Karpas-422 (cell line): Measurements from ENCODE around the gene ACOD1. TPM values are rescaled to one million over a fixed set of nuclear protein-coding genes. Genes with fewer than 3 reads are reported as not detected.
"Not testable (repeated sequence)": the region's sequence is repeated elsewhere in the genome, so short reads cannot be mapped to it uniquely, and the experiment has no call there.

Source experiments
- DNase-seq: peaks from one replicate; pipeline ENCODE4 v3.0.0-alpha.2; 2015
- H2AFZ ChIP-seq: fragments of 200-600 bp; sonication (generic); 2 replicates; pipeline ENCODE4 v1.6.1; 2014; ENCODE audit warnings: antibody characterized with exemption, low read length, mixed read lengths
- H3K27ac ChIP-seq: fragments of 200-600 bp; sonication (generic); 2 replicates; pipeline ENCODE4 v1.5.1; 2014; ENCODE audit warnings: mild to moderate bottlenecking, low read length, moderate library complexity
- H3K27me3 ChIP-seq: fragments of 200-600 bp; sonication (generic); 2 replicates; pipeline ENCODE4 v1.6.1; 2014; ENCODE audit warnings: low read length, mixed read lengths
- H3K36me3 ChIP-seq: fragments of 200-600 bp; sonication (generic); 2 replicates; pipeline ENCODE4 v1.6.1; 2014; ENCODE audit warnings: low read length, mixed read lengths; ENCODE audit not compliant: insufficient read depth
- H3K4me1 ChIP-seq: fragments of 200-600 bp; sonication (generic); 2 replicates; pipeline ENCODE4 v1.6.1; 2014; ENCODE audit warnings: mild to moderate bottlenecking, low read length, mixed read lengths
- H3K4me2 ChIP-seq: fragments of 200-600 bp; sonication (generic); 2 replicates; pipeline ENCODE4 v1.6.1; 2014; ENCODE audit warnings: low read length, low read depth, mild to moderate bottlenecking; ENCODE audit not compliant: poor library complexity, severe bottlenecking
- H3K4me3 ChIP-seq: fragments of 200-600 bp; sonication (generic); 2 replicates; pipeline ENCODE4 v1.5.1; 2014; ENCODE audit warnings: mild to moderate bottlenecking, antibody characterized with exemption, low read length, mixed read lengths
- H3K79me2 ChIP-seq: fragments of 200-600 bp; sonication (generic); 2 replicates; pipeline ENCODE4 v1.6.1; 2014; ENCODE audit warnings: mild to moderate bottlenecking, low read length, mixed read lengths
- H3K9ac ChIP-seq: fragments of 200-600 bp; sonication (generic); 2 replicates; pipeline ENCODE4 v1.6.0; 2014; ENCODE audit warnings: low read length
- H3K9me2 ChIP-seq: fragments of 200-600 bp; sonication (generic), shearing (Covaris generic); replicated peaks from 2 replicates; pipeline ENCODE4 v1.6.0; 2014; ENCODE audit warnings: mild to moderate bottlenecking, low read length, moderate library complexity; ENCODE audit not compliant: insufficient read depth
- H3K9me3 ChIP-seq: fragments of 300-700, 200-600 bp; sonication (generic); 2 replicates; pipeline ENCODE4 v1.6.1; 2014; ENCODE audit warnings: low read length, mixed read lengths
- H4K20me1 ChIP-seq: fragments of 200-600 bp; sonication (generic); 2 replicates; pipeline ENCODE4 v1.6.1; 2014; ENCODE audit warnings: mild to moderate bottlenecking, antibody characterized with exemption, low read length, low read depth; ENCODE audit not compliant: insufficient read depth
- total RNA-seq: library from RNA; depleted of rRNA; stranded (reverse); fragments of >200 nt; shearing (Covaris generic); gene quantifications from 2 replicates; pipeline ENCODE4 v1.2.3, GENCODE V29; 2014; ENCODE audit warnings: low replicate concordance

Gene ACOD1
- total RNA-seq, 1 experiment from 2014 or later: not detected

DNA sequence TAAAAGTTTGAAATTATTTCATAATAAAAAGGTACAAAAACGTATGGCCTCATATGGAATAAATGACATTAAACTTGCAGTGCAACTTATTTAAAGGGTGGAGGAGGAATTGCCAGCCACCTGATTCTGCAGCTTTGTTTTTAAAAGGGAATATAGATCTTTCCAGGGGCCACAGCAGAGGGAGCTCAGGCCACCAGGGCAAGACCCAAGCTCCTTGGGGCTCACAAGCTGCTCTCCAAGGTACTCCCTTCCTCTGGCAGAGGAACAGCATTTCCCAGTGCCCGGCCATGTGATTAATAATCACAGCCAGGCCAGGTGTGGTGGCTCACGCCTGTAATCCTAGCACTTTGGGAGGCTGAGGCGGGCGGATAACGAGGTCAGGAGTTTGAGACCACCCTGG lies 6.2 kb downstream of the ACOD1 start:
- Histone ChIP-seq H3K27ac (no peak overlapping the region), H3K9me3 (peaks cover under 1% of the 10 kb centered on the region; the same call in 1 of the 2 replicates), H3K4me1 (0 out of 2 replicates have a peak, but pooled peaks cover 5% of the 10 kb centered on the region), H4K20me1 (no peaks in the 10 kb centered on the region), H3K9ac (no peak overlapping the region), H3K27me3 (no peaks in the 10 kb centered on the region), H3K4me2 (no peak overlapping the region), H3K36me3 (no peaks in the 10 kb centered on the region), H3K9me2 (no peaks in the 10 kb centered on the region), H3K4me3 (no peak overlapping the region), H3K79me2 (no peaks in the 10 kb centered on the region), H2AFZ (no peak overlapping the region)
- no peak for DNase-seq

GRCh38 chr13:76955193-76955592 lies 6.9 kb downstream of the ACOD1 start:
- Histone ChIP-seq H2AFZ (no peak overlapping the region), H3K4me3 (no peak overlapping the region), H3K9me3 (peaks cover 7% of the 10 kb centered on the region), H3K36me3 (no peaks in the 10 kb centered on the region; the same call in 1 of the 2 replicates), H3K4me1 (0 out of 2 replicates have a peak, but pooled peaks cover 5% of the 10 kb centered on the region), H3K79me2 (no peaks in the 10 kb centered on the region), H3K9ac (no peak overlapping the region), H3K9me2 (no peaks in the 10 kb centered on the region), H3K27me3 (no peaks in the 10 kb centered on the region), H4K20me1 (no peaks in the 10 kb centered on the region), H3K27ac (no peak overlapping the region), H3K4me2 (no peak overlapping the region)
- no peak for DNase-seq

- no peak for DNase-seq
- peaks cover 8% of the 10 kb centered on the region for H3K9me3 ChIP-seq
- H3K36me3 ChIP-seq: no peaks in the 10 kb centered on the region; the same call in 1 of the 2 replicates
- H3K4me3 ChIP-seq: no peak overlapping the region
- 0 out of 2 replicates have a peak, but pooled peaks cover 5% of the 10 kb centered on the region for H3K4me1 ChIP-seq
- H3K4me2 ChIP-seq: no peak overlapping the region
- no peak overlapping the region for H3K27ac ChIP-seq
- no peaks in the 10 kb centered on the region for H3K27me3 ChIP-seq
- H4K20me1 ChIP-seq: no peaks in the 10 kb centered on the region
- H2AFZ ChIP-seq: peak overlapping the region; percentile 20; the same call in 1 of the 2 replicates
- no peak overlapping the region for H3K9ac ChIP-seq
- no peaks in the 10 kb centered on the region for H3K9me2 ChIP-seq
- H3K79me2 ChIP-seq: no peaks in the 10 kb centered on the region
Measured at GRCh38 chr13:76955661-76956060, 7.3 kb downstream of the ACOD1 start.

- Histone ChIP-seq H3K4me1 (peaks cover 10% of the 10 kb centered on the region), H3K27me3 (no peaks in the 10 kb centered on the region), H3K79me2 (no peaks in the 10 kb centered on the region), H3K27ac (no peak overlapping the region), H3K36me3 (no peaks in the 10 kb centered on the region; the same call in 1 of the 2 replicates), H3K4me3 (no peak overlapping the region), H3K9ac (no peak overlapping the region), H3K9me2 (no peaks in the 10 kb centered on the region), H4K20me1 (no peaks in the 10 kb centered on the region), H3K4me2 (no peak overlapping the region), H2AFZ (no peak overlapping the region), H3K9me3 (peaks cover 8% of the 10 kb centered on the region)
- no peak for DNase-seq
Measured at GRCh38 chr13:76958841-76959432, 10.6 kb downstream of the ACOD1 start.

DNA sequence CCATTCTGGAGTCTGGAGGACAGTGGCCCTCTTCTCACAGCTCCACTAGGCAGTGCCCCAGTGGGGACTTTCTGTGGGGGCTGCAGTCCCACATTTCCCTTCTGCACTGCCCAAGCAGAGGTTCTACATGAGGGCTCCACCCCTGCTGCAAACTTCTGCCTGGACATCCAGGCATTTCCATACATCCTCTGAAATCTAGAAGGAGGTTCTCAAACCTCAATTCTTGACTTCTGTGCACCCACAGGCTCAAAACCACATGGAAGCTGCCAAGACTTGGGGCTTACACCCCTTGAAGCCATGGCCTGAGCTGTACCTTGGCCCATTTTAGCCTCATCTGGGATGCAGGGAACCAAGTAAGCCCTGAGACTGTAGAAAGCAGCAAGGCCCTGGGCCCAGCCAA lies 11.4 kb downstream of the ACOD1 start:
- not testable (repeated sequence) for H3K9me3 ChIP-seq, H4K20me1 ChIP-seq, H3K27me3 ChIP-seq, H3K79me2 ChIP-seq, H2AFZ ChIP-seq, H3K4me2 ChIP-seq, H3K36me3 ChIP-seq, H3K4me3 ChIP-seq, H3K9me2 ChIP-seq, H3K9ac ChIP-seq, DNase-seq, H3K27ac ChIP-seq
- H3K4me1 ChIP-seq: peaks cover 10% of the 10 kb centered on the region

DNA sequence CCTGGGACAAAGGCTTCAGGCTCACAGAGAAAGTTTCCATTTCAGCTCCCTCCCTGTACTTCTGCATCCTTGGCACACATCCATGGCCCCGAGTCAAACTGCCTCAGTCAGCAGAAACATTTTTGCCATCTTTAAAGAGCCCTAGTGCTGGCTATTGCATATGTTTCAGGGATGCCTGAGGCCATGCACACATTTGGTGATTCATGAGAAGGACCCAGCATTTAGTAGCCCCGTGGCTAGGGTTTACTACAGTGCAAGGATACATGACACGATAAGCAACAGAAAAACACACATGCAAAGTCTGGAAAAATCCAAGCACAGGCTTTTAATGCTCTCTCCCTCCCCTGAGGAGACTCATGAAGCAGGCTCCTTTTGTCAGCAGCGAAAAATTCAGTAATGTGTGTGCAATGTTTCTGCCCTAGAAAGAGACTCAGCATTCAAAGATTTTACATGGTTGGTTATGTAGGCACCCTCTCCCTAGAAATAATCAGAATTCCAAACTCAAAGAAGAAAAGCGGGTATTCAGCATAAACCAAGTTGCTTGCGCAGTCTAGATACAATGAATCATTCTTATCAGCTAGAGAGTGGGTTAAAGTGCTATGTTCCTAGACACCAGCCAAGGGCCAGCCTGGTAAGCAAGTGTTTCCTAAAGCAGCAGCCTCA lies 17.6 kb downstream of the ACOD1 start:
- DNase-seq: no peak
- H3K4me1 ChIP-seq: peaks cover 66% of the 10 kb centered on the region
- H3K9me2 ChIP-seq: no peaks in the 10 kb centered on the region
- no peaks in the 10 kb centered on the region for H3K9me3 ChIP-seq
- H3K4me3 ChIP-seq: no peak overlapping the region
- no peaks in the 10 kb centered on the region for H3K79me2 ChIP-seq
- H3K27ac ChIP-seq: no peak overlapping the region
- no peaks in the 10 kb centered on the region for H4K20me1 ChIP-seq
- H3K9ac ChIP-seq: no peak overlapping the region
- no peaks in the 10 kb centered on the region for H3K36me3 ChIP-seq
- no peaks in the 10 kb centered on the region for H3K27me3 ChIP-seq
- H3K4me2 ChIP-seq: no peak overlapping the region
- no peak overlapping the region for H2AFZ ChIP-seq

- DNase-seq: no peak
- no peaks in the 10 kb centered on the region for H3K36me3 ChIP-seq
- no peak overlapping the region for H3K4me2 ChIP-seq
- H3K9me2 ChIP-seq: no peaks in the 10 kb centered on the region
- no peak overlapping the region for H3K27ac ChIP-seq
- H4K20me1 ChIP-seq: no peaks in the 10 kb centered on the region
- H3K79me2 ChIP-seq: no peaks in the 10 kb centered on the region
- no peak overlapping the region for H3K4me3 ChIP-seq
- peaks cover 77% of the 10 kb centered on the region for H3K4me1 ChIP-seq
- H3K9me3 ChIP-seq: no peaks in the 10 kb centered on the region
- H3K27me3 ChIP-seq: no peaks in the 10 kb centered on the region
- H2AFZ ChIP-seq: no peak overlapping the region
- H3K9ac ChIP-seq: no peak overlapping the region
Measured at GRCh38 chr13:76967031-76967430, 18.7 kb downstream of the ACOD1 start.

- no peak for DNase-seq
- Histone ChIP-seq H3K79me2 (no peaks in the 10 kb centered on the region), H3K9me2 (no peaks in the 10 kb centered on the region)
Measured at GRCh38 chr13:76968041-76968440, 19.7 kb downstream of the ACOD1 start.

More at GRCh38 chr13:76968041-76968440, 19.7 kb downstream of the ACOD1 start:
- Histone ChIP-seq H3K27ac (no peak overlapping the region), H3K4me3 (no peak overlapping the region), H4K20me1 (no peaks in the 10 kb centered on the region), H3K9ac (no peak overlapping the region), H3K4me2 (peak overlapping the region; percentile 77), H3K9me3 (no peaks in the 10 kb centered on the region), H3K27me3 (no peaks in the 10 kb centered on the region), H2AFZ (no peak overlapping the region), H3K36me3 (no peaks in the 10 kb centered on the region), H3K4me1 (peaks cover 78% of the 10 kb centered on the region)
